Adipose tissue (tissue), 3 donors: ENCODE data around the gene ECHDC3. TPM values are rescaled to one million over a fixed set of nuclear protein-coding genes. Genes with fewer than 3 reads are reported as not detected.
"Not testable (repeated sequence)": the region's sequence is repeated elsewhere in the genome, so short reads cannot be mapped to it uniquely, and the experiment has no call there.

Experiments used
- H3K27ac ChIP-seq: one replicate; pipeline ENCODE4 v1.5.1; 2013; ENCODE audit warnings: low read depth, low read length
- WGBS, 3 donors: extraction: QIAGEN DNeasy Blood & Tissue Kit; methylation state at CpG; one replicate each; pipeline ENCODE4 v1.1.7; 2013; 5-methylcytosine and 5-hydroxymethylcytosine counted together
- polyA plus RNA-seq, 3 donors: library from polyadenylated mRNA; stranded (reverse); fragments of 200-250 nt; gene quantifications; one replicate each; pipeline ENCODE4 v1.2.3, GENCODE V29; 2013
- donor health status: healthy with polysubstance abuse.
- donor health status: Bipolar disorder and iron deficiency.
- donor health status: healthy.

ECHDC3 gene, protein sequence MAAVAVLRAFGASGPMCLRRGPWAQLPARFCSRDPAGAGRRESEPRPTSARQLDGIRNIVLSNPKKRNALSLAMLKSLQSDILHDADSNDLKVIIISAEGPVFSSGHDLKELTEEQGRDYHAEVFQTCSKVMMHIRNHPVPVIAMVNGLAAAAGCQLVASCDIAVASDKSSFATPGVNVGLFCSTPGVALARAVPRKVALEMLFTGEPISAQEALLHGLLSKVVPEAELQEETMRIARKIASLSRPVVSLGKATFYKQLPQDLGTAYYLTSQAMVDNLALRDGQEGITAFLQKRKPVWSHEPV
- polyA plus RNA-seq: 100 to 1,000 TPM in 1 of 3 donors, 10 to 100 TPM in 2; 49.4 to 224 (median 50.7) TPM

- 1 to 2% (median 1%) methylated on average over 75 to 93 of the region's 93 CpGs for WGBS, 3 donors
- H3K27ac ChIP-seq: peak within 1 kb of the TSS; percentile 64
Measured at GRCh38 chr10:11742009-11742778, at the start of gene ECHDC3. ECHDC3 (plus strand) TSS chr10:11742382; CDS start chr10:11742577, 195 bp downstream.

- 94 to 97% (median 95%) methylated on average over 7 of the region's 7 CpGs for WGBS, 3 donors
- H3K27ac ChIP-seq: no peak overlapping the region
Measured at GRCh38 chr10:11693376-11693775, 48.8 kb upstream of the ECHDC3 start.

DNA sequence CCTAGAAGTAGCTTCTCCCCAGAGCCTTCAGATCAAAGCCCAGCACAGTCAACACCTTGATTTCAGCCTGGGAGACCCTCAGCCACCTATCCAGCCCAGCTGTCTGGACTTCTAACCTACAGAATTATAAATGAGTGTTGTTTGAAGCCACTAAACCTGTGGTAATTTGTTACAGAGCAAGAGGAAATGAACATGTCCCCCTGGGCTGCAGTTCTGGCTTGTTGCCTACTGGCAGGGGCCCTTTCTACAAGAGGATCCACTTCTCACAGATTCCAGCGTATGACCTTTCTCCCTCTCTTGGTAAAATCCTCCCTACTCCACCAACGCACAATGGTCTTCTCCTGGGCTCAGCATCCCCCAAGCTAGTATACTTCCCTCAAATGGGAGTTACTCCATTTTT lies 46.4 kb upstream of the ECHDC3 start:
- H3K27ac ChIP-seq: no peak overlapping the region
- WGBS, 3 donors: 59 to 70% (median 64%) methylated on average over 2 of the region's 2 CpGs

DNA sequence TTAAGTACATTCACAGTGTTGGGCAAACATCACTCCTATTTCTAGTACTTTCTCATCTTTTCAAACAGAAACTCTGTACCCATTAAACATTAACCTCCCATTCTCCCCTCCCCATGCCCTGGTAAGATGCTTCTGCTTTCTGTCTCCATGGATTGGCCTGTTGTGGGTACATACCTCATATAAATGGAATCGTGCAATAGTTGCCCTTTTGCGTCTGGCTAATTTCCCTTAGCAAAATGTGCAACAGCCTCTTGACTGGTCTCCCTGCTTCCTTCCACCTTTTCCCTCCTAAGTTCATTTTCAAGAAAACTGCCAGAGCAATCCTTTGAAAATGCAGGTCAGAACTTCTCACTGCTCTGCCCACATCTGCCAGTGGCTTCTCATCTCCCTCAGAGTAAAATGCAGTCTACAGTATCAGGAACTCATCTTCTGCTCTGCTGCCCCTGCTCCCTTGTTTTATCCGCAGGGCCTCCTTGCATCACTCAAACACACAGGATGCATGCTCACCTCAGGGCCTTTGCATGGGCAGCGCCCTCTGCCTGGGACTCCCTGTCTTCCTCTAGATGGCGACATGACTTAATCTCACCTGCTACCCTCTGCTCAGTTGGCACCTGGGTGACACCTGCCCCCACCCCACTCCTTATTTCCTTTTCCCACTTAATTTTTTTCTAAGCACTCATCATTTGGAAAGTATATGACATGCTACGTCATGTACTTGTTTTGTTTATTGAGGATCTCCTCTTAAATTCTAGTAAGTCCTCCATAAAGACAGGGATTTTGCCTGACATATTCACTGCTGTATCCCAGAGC lies 44.3 kb upstream of the ECHDC3 start:
- H3K27ac ChIP-seq: no peak overlapping the region
- WGBS, 3 donors: 63 to 95% (median 67%) methylated on average over 6 of the region's 6 CpGs

DNA sequence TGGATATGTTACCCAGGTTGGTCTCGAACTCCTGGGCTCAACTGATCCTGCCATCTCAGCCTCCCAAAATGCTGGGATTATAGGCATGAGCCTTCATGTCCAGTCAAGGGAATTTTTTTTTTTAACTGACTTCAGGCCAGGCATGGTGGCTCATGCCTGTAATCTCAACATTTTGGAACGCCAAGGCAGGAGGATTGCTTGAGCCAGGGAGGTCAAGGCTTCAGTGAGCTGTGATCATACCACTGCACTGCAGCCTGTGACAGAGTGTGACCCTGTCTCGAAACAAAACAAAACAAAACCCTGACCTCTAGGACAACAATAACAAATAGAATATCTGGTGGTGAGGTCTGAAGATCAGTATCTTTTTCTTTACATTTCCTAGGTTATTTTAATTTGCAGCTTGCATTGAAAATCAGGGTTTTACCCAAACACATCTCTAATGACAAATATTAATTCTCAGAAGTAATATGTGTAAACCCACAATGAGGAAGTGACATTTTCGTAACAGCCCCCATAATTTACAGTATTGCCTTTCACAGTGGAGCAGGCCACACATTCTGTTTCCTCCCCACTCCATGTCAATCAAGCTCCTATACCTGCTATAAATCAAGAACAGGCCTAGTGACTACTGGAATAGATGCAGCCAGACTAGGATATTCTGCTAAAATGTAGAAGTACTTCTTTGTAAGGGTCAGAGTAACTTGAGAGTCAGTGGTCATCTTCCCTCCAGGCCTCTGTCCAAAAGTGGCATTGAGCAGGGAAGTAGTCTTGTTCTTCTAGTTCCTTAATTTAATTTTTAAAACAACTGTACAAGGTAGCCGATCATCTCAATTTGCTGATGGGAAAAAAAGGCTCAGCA lies 43.3 kb upstream of the ECHDC3 start:
- no peak overlapping the region for H3K27ac ChIP-seq
- WGBS, 3 donors: 65 to 69% (median 68%) methylated on average over 5 of the region's 5 CpGs

DNA sequence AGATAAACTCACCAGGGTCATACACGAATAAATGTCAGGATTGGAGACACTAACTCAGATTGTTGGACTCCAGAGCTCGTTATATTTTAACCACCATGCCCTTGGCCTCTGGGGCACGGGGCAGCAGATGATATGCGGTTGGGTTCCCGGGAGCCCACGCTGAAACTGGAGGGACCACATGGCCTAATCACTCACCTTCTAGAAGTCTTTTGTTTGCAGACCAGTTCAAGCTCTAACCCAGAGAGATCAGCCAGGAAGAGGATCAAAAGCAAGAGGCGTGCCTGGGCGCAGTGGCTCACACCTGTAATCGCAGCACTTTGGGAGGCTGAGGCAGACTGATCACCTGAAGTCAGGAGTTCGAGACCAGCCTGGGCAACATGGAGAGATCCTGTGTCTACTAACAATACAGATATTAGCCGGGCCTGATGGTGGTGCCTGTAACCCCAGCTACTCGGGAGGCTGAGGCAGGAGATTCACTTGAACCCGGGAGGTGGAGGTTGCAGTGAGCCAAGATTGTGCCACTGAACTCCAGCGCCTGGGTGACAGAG lies 42.6 kb upstream of the ECHDC3 start:
- WGBS, 3 donors: 63 to 85% (median 79%) methylated on average over 13 to 14 of the region's 14 CpGs
- no peak overlapping the region for H3K27ac ChIP-seq

- H3K27ac ChIP-seq: no peak overlapping the region
- 96 to 99% (median 98%) methylated on average over 6 of the region's 6 CpGs for WGBS, 3 donors
Measured at GRCh38 chr10:11700539-11700938, 41.6 kb upstream of the ECHDC3 start.

GRCh38 chr10:11701451-11702095 lies 40.6 kb upstream of the ECHDC3 start:
- no peak overlapping the region for H3K27ac ChIP-seq
- 75 to 97% (median 86%) methylated on average over 6 of the region's 6 CpGs for WGBS, 3 donors

DNA sequence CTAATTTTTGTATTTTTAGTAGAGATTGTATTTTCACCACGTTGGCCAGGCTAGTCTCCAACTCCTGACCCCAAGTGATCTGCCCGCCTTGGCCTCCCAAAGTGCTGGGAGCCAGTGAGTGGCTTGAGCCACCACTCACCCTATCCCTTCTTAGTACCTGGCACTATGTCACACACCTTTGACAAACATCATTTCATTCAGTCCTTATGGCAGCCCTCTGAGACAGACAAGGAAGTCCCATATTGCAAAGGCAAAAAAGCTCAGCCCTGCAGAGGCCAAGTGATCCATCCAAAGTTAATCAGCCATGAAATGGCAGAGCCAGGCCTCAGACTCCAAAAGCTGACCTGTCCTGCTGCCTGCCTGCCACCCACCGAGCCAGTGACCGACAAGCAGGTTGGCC lies 39.9 kb upstream of the ECHDC3 start:
- H3K27ac ChIP-seq: no peak overlapping the region
- 92 to 98% (median 95%) methylated on average over 4 of the region's 4 CpGs for WGBS, 3 donors

GRCh38 chr10:11704092-11704491 lies 38.1 kb upstream of the ECHDC3 start:
- 82 to 85% (median 84%) methylated on average over 8 of the region's 8 CpGs for WGBS, 3 donors
- H3K27ac ChIP-seq: no peak overlapping the region

DNA sequence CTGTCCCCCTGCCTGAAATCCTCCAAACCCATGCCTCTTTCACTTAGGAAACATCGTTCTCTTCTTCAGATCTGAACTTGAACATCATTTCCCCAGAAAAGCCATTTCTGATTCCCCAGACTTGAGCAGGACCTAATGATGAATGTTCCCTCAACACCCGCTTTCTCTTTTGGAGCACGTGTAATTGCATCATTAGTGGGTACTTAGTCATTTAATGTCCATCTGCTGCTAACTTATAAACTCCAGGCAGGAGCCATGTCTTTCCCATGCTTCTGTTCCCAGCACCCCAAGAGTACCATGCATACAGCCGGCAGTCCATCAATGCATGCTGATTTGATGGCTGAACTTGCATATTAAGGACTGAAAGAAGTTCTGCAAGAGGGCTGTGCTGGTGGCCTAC lies 36.5 kb upstream of the ECHDC3 start:
- 79 to 86% (median 83%) methylated on average over 4 of the region's 4 CpGs for WGBS, 3 donors
- H3K27ac ChIP-seq: no peak overlapping the region

GRCh38 chr10:11706895-11707567 lies 35.2 kb upstream of the ECHDC3 start:
- WGBS, 3 donors: 72 to 78% (median 74%) methylated on average over 10 of the region's 10 CpGs
- no peak overlapping the region for H3K27ac ChIP-seq

DNA sequence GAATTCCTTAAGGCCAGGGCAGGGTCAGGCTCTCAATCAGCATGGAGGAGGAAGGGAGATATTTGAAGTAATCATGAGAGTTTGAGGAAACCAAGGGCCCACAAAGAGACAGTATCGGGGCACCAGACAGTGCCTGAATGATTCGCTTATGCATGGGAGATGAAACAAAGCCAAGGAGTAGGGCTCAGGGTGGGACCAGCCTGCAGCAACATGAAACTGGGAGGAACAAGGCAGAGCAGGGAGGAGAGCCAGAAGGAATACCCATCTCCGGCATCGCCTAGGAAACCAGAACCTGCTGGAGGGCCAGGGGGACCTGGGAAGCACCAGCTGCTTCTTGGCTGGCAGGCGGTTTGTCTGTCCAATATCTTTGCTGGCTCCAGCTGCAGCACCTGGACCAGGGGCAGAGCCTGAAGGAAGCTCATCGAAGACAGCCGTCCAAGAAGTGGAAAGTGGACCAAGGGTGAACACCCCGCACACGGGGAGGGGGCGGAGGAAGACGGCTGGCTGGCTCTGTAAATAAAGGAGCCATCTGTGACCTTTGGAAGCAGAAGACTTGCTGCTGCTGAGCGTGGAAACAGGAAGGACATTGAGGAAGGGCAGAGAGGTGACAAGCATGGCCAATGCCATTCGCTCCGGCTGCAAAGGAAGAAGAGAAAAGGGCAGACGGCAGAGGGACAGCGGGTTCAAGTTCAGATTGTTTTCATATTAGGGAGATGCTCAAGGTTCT lies 34.4 kb upstream of the ECHDC3 start:
- 54 to 70% (median 57%) methylated on average over 16 of the region's 16 CpGs for WGBS, 3 donors
- H3K27ac ChIP-seq: no peak overlapping the region

DNA sequence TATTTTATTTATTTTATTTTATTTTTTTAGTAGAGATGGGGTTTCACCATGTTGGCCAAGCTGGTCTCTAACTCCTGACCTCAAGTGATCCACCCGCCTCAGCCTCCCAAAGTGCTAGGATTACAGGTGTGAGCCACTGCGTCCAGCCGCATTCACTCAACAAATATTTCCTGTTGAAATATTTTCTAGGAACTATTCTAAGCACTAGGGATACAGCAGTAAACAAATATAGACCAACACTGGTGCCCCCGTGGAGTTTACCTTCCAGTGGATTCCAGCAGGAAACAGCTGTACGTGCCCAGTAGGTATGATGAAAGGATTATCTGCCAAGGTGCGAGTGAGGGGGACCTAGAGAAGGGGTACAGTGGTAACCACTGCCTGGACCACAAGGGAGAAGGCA lies 33.4 kb upstream of the ECHDC3 start:
- whole genome bisulfite sequencing, 3 donors: 79 to 90% (median 79%) methylated on average over 6 of the region's 6 CpGs
- H3K27ac ChIP-seq: not testable (repeated sequence)

DNA sequence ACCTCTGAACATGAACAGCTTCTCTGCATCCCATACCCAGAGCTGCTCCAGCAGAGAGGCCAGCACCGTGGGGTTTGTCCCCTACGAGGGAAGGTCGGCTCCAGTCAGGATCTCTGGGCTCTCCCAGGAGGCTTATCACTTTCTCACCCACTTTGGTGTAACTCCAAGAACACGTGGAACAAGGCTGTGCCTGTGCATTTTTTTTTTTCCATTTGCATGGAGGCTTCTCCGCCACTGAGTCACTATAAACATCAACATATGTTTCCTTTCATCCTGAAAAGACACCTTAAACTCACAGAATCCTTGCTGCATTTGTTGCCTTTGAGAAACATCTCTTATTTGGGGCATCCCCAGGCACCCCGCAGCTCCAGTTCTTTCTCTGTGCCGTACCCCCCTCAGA lies 29.4 kb upstream of the ECHDC3 start:
- no peak overlapping the region for H3K27ac ChIP-seq
- WGBS, 3 donors: 49 to 76% (median 64%) methylated on average over 7 of the region's 7 CpGs

DNA sequence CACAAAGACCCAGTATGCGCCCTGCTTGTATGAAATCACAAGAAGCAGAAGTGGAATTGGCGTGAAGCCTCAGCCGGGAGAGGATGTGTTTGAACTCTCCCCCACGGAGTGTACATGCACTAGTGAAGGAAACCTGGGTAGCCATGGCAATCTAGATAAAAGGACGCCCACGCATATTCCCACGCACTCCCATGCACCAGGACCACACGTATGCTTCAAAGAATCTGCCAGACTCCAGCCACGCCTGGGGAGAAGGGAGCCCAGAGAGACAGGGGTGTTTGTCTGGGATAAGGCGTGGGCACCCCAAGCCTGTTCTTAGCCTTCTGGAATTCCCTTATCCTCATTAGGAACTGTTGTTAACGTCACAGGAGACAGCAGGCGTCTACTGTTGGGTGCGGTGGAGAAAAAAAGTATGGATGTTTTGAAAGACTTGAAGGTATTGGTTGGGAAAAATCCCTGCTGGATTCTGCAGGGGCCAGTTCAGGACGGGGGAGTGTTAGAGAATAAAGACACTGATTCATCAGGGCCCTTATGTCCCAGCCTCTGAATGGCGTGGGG lies 28.9 kb upstream of the ECHDC3 start:
- H3K27ac ChIP-seq: no peak overlapping the region
- WGBS, 3 donors: 37 to 60% (median 44%) methylated on average over 15 of the region's 15 CpGs
